ENCODE data around the gene FLRT2. TPM values are rescaled to one million over a fixed set of nuclear protein-coding genes. Genes with fewer than 3 reads are reported as not detected.

The FLRT2 gene
- polyA plus RNA-seq, 3 donors = 0.01 TPM; not detected in 2

DNA sequence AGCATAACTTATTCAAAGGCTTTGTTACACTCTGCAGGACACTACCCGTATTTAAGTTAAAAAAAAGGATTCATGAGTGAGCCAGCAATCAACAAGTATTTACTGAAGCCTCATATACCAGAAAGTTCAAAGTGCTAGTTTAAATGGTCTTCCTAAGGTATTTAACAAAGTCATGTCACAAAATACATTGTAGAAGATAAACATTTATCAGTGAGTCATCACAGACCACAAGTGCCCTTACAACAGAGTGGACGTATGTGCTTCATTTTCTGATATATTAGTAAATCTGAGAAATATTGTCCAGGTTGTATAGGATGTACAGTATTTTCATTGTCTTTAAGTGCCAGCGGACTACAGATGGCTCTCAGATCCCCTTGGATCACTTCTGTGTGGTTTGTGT, 24.2 kb downstream of the FLRT2 start:
- H3K9me3 Mint-ChIP-seq = peaks cover 3 to 9% (median 6%) of the 10 kb centered on the region in 7 donors
- no CpG with 5 or more reads among the region's 3 CpGs for WGBS (ENCODE audit: insufficient coverage)

DNA sequence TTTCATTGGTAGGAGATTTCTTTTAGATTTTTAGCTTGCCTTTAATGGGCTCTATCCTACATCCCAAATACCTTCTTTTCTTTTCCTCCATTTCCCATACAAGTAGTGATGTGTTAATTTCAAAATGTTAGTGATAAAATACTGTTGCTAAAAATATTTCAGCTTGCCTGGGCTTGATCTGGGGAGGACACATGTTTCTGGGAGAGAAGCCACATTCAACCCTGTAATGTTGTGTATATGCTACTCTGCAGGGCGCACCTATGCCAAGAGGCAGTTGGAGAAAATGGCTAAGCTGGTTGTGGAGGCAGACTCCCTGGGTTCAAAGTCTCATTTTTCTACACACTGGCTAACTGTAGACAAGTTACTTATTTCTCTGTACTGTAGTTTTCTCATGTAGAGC, 26.3 kb downstream of the FLRT2 start:
- no peak overlapping the region for H3K4me2 ChIP-seq (replicated peaks; ENCODE audit: extremely low read depth, low read length, poor library complexity, severe bottlenecking)

More for the DNA sequence above, 24.2 kb downstream of the FLRT2 start:
- Mint-ChIP-seq H3K27me3 (ENCODE audit: low read depth in 3 of 3) (peaks cover 0 to 2% (median 0%) of the 10 kb centered on the region in 3 donors), H3K4me3 (no peak overlapping the region), H3K4me1 (peaks cover 2% of the 10 kb centered on the region), H3K27ac (no peak overlapping the region), H3K36me3 (no peaks in the 10 kb centered on the region)
- intact Hi-C loops (cut with micrococcal nuclease) = no loop called here
- H2AFZ ChIP-seq (ENCODE audit: insufficient read depth, low read depth, low read length, poor library complexity, severe bottlenecking) = no peak overlapping the region
- no peaks in the 10 kb centered on the region for H3K4me1 ChIP-seq (ENCODE audit: control insufficient read depth in 1 of 2, insufficient read depth in 2 of 2, low read length in 2 of 2)
- peaks cover 0 to 3% of the 10 kb centered on the region in 2 donors for H3K9me3 ChIP-seq (replicated peaks in 1 of 2; ENCODE audit: control insufficient read depth in 1 of 2, insufficient read depth in 1 of 2, low read length in 2 of 2)
- no peak overlapping the region for H3K27ac ChIP-seq (ENCODE audit: low read depth in 1 of 2, low read length in 2 of 2)
- DNase-seq = no peak
- no peaks in the 10 kb centered on the region for H3K79me2 ChIP-seq (ENCODE audit: insufficient read depth, low read length)
- no peaks in the 10 kb centered on the region for H3K36me3 ChIP-seq (replicated peaks in 1 of 2; ENCODE audit: control insufficient read depth in 1 of 2, insufficient read depth in 2 of 2, low read length in 2 of 2)
- no peaks in the 10 kb centered on the region for H4K20me1 ChIP-seq (ENCODE audit: insufficient read depth, low read length)
- H3K4me3 ChIP-seq (replicated peaks in 1 of 3; ENCODE audit: low read depth in 2 of 3, low read length in 3 of 3) = no peak overlapping the region
- no peaks in the 10 kb centered on the region for H3K27me3 ChIP-seq (ENCODE audit: control insufficient read depth in 2 of 2, insufficient read depth in 2 of 2, low read length in 2 of 2)
- TF ChIP-seq, protein P1, sequence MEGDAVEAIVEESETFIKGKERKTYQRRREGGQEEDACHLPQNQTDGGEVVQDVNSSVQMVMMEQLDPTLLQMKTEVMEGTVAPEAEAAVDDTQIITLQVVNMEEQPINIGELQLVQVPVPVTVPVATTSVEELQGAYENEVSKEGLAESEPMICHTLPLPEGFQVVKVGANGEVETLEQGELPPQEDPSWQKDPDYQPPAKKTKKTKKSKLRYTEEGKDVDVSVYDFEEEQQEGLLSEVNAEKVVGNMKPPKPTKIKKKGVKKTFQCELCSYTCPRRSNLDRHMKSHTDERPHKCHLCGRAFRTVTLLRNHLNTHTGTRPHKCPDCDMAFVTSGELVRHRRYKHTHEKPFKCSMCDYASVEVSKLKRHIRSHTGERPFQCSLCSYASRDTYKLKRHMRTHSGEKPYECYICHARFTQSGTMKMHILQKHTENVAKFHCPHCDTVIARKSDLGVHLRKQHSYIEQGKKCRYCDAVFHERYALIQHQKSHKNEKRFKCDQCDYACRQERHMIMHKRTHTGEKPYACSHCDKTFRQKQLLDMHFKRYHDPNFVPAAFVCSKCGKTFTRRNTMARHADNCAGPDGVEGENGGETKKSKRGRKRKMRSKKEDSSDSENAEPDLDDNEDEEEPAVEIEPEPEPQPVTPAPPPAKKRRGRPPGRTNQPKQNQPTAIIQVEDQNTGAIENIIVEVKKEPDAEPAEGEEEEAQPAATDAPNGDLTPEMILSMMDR (IDR thresholded peaks at IDR 0.05) = no peak
- H3K4me2 ChIP-seq (replicated peaks; ENCODE audit: extremely low read depth, low read length, poor library complexity, severe bottlenecking) = no peak overlapping the region
- H3K9ac ChIP-seq (ENCODE audit: insufficient read depth, low read length, poor library complexity, severe bottlenecking) = no peak overlapping the region

More for the DNA sequence above, 26.3 kb downstream of the FLRT2 start:
- Mint-ChIP-seq H3K4me1 (no peaks in the 10 kb centered on the region), H3K9me3 (peaks cover 3 to 9% (median 7%) of the 10 kb centered on the region in 7 donors), H3K27me3 (ENCODE audit: low read depth in 3 of 3) (no peaks in the 10 kb centered on the region), H3K36me3 (no peaks in the 10 kb centered on the region), H3K27ac (no peak overlapping the region), H3K4me3 (no peak overlapping the region)
- WGBS (ENCODE audit: insufficient coverage) = no CpG with 5 or more reads among the region's 1 CpG
- Histone ChIP-seq H2AFZ (ENCODE audit: insufficient read depth, low read depth, low read length, poor library complexity, severe bottlenecking) (no peak overlapping the region), H3K36me3 (replicated peaks in 1 of 2; ENCODE audit: control insufficient read depth in 1 of 2, insufficient read depth in 2 of 2, low read length in 2 of 2) (no peaks in the 10 kb centered on the region), H3K9ac (ENCODE audit: insufficient read depth, low read length, poor library complexity, severe bottlenecking) (no peak overlapping the region), H3K79me2 (ENCODE audit: insufficient read depth, low read length) (no peaks in the 10 kb centered on the region), H3K27me3 (ENCODE audit: control insufficient read depth in 2 of 2, insufficient read depth in 2 of 2, low read length in 2 of 2) (no peaks in the 10 kb centered on the region), H3K4me3 (replicated peaks in 1 of 3; ENCODE audit: low read depth in 2 of 3, low read length in 3 of 3) (no peak overlapping the region), H3K4me1 (ENCODE audit: control insufficient read depth in 1 of 2, insufficient read depth in 2 of 2, low read length in 2 of 2) (no peaks in the 10 kb centered on the region), H3K27ac (ENCODE audit: low read depth in 1 of 2, low read length in 2 of 2) (no peak overlapping the region), H4K20me1 (ENCODE audit: insufficient read depth, low read length) (no peaks in the 10 kb centered on the region), H3K9me3 (replicated peaks in 1 of 2; ENCODE audit: control insufficient read depth in 1 of 2, insufficient read depth in 1 of 2, low read length in 2 of 2) (peaks cover 0 to 3% of the 10 kb centered on the region in 2 donors)
- intact Hi-C loops (cut with micrococcal nuclease) = no loop called here
- TF ChIP-seq, protein P1 (IDR thresholded peaks at IDR 0.05) = no peak
- DNase-seq = no peak

Measured in CD14-positive monocyte (primary cell).